GM23248 (cell line): ENCODE results near the gene AGR2. TPM values are rescaled to one million over a fixed set of nuclear protein-coding genes. Genes with fewer than 3 reads are reported as not detected.

ENCODE experiments used
- DNase-seq: peaks from one replicate; pipeline ENCODE4 v3.0.0-alpha.2; 2015
- H2AFZ ChIP-seq: fragments of 200-600 bp; sonication (generic); 2 replicates; pipeline ENCODE4 v1.6.1; 2016; ENCODE audit warnings: antibody characterized with exemption
- H3F3A ChIP-seq: fragments of 200-600 bp; sonication (generic); 2 replicates; pipeline ENCODE4 v1.6.1; 2016; ENCODE audit warnings: mild to moderate bottlenecking, antibody characterized with exemption, mixed run types; ENCODE audit not compliant: insufficient read depth
- H3K27ac ChIP-seq: fragments of 200-600 bp; sonication (generic); 2 replicates; pipeline ENCODE4 v1.5.1; 2016; ENCODE audit warnings: mild to moderate bottlenecking
- H3K27me3 ChIP-seq: fragments of 200-600 bp; sonication (generic); replicated peaks from 2 replicates; pipeline ENCODE4 v1.6.1; 2016; ENCODE audit warnings: mild to moderate bottlenecking; ENCODE audit not compliant: insufficient read depth
- H3K36me3 ChIP-seq: fragments of 200-600 bp; sonication (generic); 2 replicates; pipeline ENCODE4 v1.6.1; 2016; ENCODE audit warnings: low read depth, mild to moderate bottlenecking
- H3K4me1 ChIP-seq: fragments of 200-600 bp; sonication (generic); 2 replicates; pipeline ENCODE4 v1.6.1; 2016; ENCODE audit warnings: mild to moderate bottlenecking; ENCODE audit not compliant: insufficient read depth
- H3K4me2 ChIP-seq: fragments of 200-600 bp; sonication (generic); one replicate; pipeline ENCODE4 v1.6.1; 2016; ENCODE audit warnings: mild to moderate bottlenecking; ENCODE audit not compliant: unreplicated experiment
- H3K4me3 ChIP-seq: fragments of 200-600 bp; sonication (generic); 2 replicates; pipeline ENCODE4 v1.5.1; 2016; ENCODE audit warnings: mild to moderate bottlenecking
- H3K79me2 ChIP-seq: fragments of 200-600 bp; sonication (generic); 2 replicates; pipeline ENCODE4 v1.6.1; 2016; ENCODE audit warnings: mild to moderate bottlenecking; ENCODE audit not compliant: insufficient read depth
- H3K9ac ChIP-seq: fragments of 200-600 bp; sonication (generic); 2 replicates; pipeline ENCODE4 v1.6.1; 2016; ENCODE audit warnings: mild to moderate bottlenecking
- H3K9me2 ChIP-seq: fragments of 200-600 bp; sonication (generic); 2 replicates; pipeline ENCODE4 v1.6.1; 2016; ENCODE audit warnings: mixed run types, mild to moderate bottlenecking, moderate library complexity; ENCODE audit not compliant: insufficient read depth
- H3K9me3 ChIP-seq: fragments of 200-600 bp; sonication (generic); one replicate; pipeline ENCODE4 v1.6.1; 2017; ENCODE audit warnings: low read depth
- H4K20me1 ChIP-seq: fragments of 200-600 bp; sonication (generic); 2 replicates; pipeline ENCODE4 v1.6.0; 2016; ENCODE audit not compliant: insufficient read depth
- EZH2 ChIP-seq: fragments of 200-600 bp; sonication (generic); IDR thresholded peaks from 2 replicates; pipeline ENCODE4 v1.6.1; 2018; ENCODE audit warnings: antibody characterized with exemption, mild to moderate bottlenecking; ENCODE audit not compliant: insufficient read depth, poor library complexity, severe bottlenecking
- EZH2phosphoT487 ChIP-seq: fragments of 200-600 bp; sonication (generic); IDR thresholded peaks from 2 replicates; pipeline ENCODE4 v1.6.1; 2018; ENCODE audit warnings: antibody characterized with exemption, moderate library complexity, mild to moderate bottlenecking, low read depth; ENCODE audit not compliant: insufficient read depth
- WGBS, 2 experiments: methylation state at CpG; one replicate each; pipeline ENCODE4 v1.1.6; 2015 to 2017; ENCODE audit warnings: low lambda C conversion rate in 2 of 2, low coverage in 1 of 2; ENCODE audit errors: missing lambda C conversion rate in 2 of 2; 5-methylcytosine and 5-hydroxymethylcytosine counted together
- in situ Hi-C: fragments of 300-500 bp; cut with MboI; formaldehyde crosslinking; loops from 2 replicates; pipeline ENCODE4 v1.15.0; 2020
- polyA plus RNA-seq: library from polyadenylated mRNA; unstranded; fragments of >200 nt; fragmentation: Nextera tagmentation; extraction: Ambion mirVana; gene quantifications from 2 replicates; pipeline ENCODE4 v1.2.1, GENCODE V29; 2016
- total RNA-seq: library from RNA; depleted of rRNA; stranded (reverse); fragments of >200 nt; shearing (Covaris generic); gene quantifications from 2 replicates; pipeline ENCODE4 v1.2.3, GENCODE V29; 2014

Gene AGR2
- total and polyA plus RNA-seq, 2 experiments from 2014 or later: not detected

DNA sequence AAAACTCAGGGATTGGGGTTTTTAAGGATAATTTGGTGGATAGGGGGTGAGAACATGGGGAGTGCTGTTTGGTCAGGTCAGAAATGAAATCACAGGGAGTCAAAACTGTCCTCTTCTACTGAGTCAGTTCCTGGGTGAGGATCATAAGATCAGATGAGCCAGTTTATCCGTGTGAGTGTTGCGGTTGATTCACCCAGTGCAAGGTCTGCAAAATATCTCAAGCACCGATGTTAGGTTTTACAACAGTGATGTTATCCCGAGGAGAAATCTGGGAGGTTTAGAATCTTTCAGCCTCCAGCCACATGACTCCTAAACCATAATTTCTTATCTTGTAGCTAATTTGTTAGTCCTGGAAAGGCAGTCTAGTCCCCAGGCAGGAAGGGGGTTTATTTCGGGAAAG, 31.7 kb upstream of the AGR2 start:
- Histone ChIP-seq H3K27ac (no peak overlapping the region), H3K9me2 (no peaks in the 10 kb centered on the region), H3K36me3 (no peaks in the 10 kb centered on the region), H3K4me2 (no peak overlapping the region), H3K4me1 (peaks cover 25% of the 10 kb centered on the region), H3K4me3 (no peak overlapping the region), H3K27me3 (no peaks in the 10 kb centered on the region), H3K9me3 (no peaks in the 10 kb centered on the region), H3K9ac (no peak overlapping the region), H3F3A (peaks cover 18% of the 10 kb centered on the region), H4K20me1 (no peaks in the 10 kb centered on the region), H3K79me2 (no peaks in the 10 kb centered on the region), H2AFZ (no peak overlapping the region)
- no peak for DNase-seq
- no peak for TF ChIP-seq EZH2
- no peak for TF ChIP-seq EZH2phosphoT487
- 79 to 80% methylated on average over 5 of the region's 5 CpGs for WGBS, 2 experiments
- in situ Hi-C loops: no loop called here

DNA sequence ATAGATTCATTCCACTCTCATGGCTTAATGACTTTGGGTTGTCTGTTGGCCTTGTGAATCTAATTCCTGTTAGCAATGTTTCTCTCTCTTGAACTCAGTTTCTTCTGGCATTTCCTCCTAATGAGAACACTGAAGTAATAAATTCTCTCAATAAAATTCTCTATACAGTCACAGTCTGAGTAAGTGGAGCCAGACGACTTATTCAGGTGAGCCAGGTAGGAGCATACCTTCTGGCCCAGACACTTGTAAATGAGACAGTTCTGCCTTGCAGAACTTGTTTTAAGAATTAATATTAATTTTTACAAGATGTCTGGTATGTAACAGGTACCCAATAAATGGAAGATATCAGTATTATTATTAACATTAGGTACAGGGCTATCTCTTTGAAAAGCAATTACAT, 28.6 kb upstream of the AGR2 start:
- no peak overlapping the region for H3K4me2 ChIP-seq
- no peak overlapping the region for H2AFZ ChIP-seq
- no peaks in the 10 kb centered on the region for H3K27me3 ChIP-seq
- H3K9ac ChIP-seq: no peak overlapping the region
- DNase-seq: no peak
- H3K9me3 ChIP-seq: no peaks in the 10 kb centered on the region
- peaks cover 5% of the 10 kb centered on the region; the same call in 1 of the 2 replicates for H3K4me1 ChIP-seq
- H3K4me3 ChIP-seq: no peak overlapping the region
- no peaks in the 10 kb centered on the region for H3K79me2 ChIP-seq
- no peaks in the 10 kb centered on the region for H3K9me2 ChIP-seq
- no peaks in the 10 kb centered on the region for H3F3A ChIP-seq
- in situ Hi-C loops: no loop called here
- H4K20me1 ChIP-seq: no peaks in the 10 kb centered on the region
- H3K36me3 ChIP-seq: no peaks in the 10 kb centered on the region
- no peak overlapping the region for H3K27ac ChIP-seq
- whole genome bisulfite sequencing, 2 experiments: 83 to 87% methylated on average over 1 of the region's 1 CpG
- no peak for TF ChIP-seq EZH2phosphoT487
- no peak for TF ChIP-seq EZH2

DNA sequence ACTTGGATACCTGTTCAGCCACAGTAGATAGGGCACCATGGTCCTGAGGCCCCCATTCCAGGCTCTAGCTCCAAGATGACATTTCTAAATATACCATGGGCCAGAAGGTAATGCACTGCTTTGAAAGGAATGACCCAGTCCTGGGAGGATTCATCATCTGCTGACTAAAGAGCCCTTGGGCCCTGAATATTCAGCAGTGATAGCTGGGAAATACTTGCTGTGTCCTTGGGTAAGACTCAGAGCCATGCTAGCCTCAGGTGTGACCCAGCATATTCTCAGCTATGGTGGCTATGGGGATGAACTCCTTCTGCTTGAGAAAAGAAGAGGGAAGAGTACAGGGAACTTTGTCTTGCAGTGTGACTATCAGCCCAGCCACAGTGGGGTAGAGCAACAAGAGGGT, 21.3 kb upstream of the AGR2 start:
- no peak overlapping the region for H3K9ac ChIP-seq
- no peak overlapping the region for H3K27ac ChIP-seq
- no peak overlapping the region for H3K4me3 ChIP-seq
- no peaks in the 10 kb centered on the region for H3K4me1 ChIP-seq
- in situ Hi-C loops: no loop called here
- no peaks in the 10 kb centered on the region for H3K36me3 ChIP-seq
- no peaks in the 10 kb centered on the region for H3K9me2 ChIP-seq
- TF ChIP-seq EZH2: no peak
- no peak for TF ChIP-seq EZH2phosphoT487
- no peaks in the 10 kb centered on the region for H3K79me2 ChIP-seq
- no peaks in the 10 kb centered on the region for H3K9me3 ChIP-seq
- no peaks in the 10 kb centered on the region for H3F3A ChIP-seq
- no peak overlapping the region for H3K4me2 ChIP-seq
- DNase-seq: peak; percentile 11
- H4K20me1 ChIP-seq: no peaks in the 10 kb centered on the region
- H3K27me3 ChIP-seq: no peaks in the 10 kb centered on the region
- H2AFZ ChIP-seq: no peak overlapping the region

DNA sequence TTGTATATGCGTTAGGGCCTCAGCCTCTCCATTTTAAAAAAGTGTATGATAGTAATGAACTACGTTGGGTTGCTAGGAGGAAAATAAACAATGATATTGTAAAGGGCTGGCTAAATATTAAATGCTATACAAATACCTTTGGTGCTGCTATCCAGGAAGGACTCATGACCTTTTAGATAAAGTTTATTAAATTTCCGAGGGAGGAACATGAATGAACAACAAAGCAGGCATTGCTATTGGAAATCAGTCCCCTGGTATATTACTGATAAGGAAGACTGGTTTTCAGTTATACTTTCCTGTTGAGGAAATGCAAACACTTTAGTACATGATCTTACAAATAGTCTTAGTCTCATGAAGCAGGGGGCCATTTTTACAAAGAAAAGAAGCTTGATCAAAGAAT, 17.2 kb upstream of the AGR2 start:
- Histone ChIP-seq H3K4me1 (no peaks in the 10 kb centered on the region), H3K36me3 (no peaks in the 10 kb centered on the region), H3K27me3 (no peaks in the 10 kb centered on the region), H2AFZ (no peak overlapping the region), H3K27ac (no peak overlapping the region), H3K4me3 (no peak overlapping the region), H4K20me1 (no peaks in the 10 kb centered on the region), H3F3A (no peaks in the 10 kb centered on the region), H3K79me2 (no peaks in the 10 kb centered on the region), H3K9me3 (no peaks in the 10 kb centered on the region), H3K4me2 (no peak overlapping the region), H3K9me2 (no peaks in the 10 kb centered on the region), H3K9ac (no peak overlapping the region)
- TF ChIP-seq EZH2 (no peak), EZH2phosphoT487 (no peak)
- WGBS, 2 experiments: 66 to 74% methylated on average over 3 of the region's 3 CpGs
- no peak for DNase-seq
- in situ Hi-C loops: no loop called here

DNA sequence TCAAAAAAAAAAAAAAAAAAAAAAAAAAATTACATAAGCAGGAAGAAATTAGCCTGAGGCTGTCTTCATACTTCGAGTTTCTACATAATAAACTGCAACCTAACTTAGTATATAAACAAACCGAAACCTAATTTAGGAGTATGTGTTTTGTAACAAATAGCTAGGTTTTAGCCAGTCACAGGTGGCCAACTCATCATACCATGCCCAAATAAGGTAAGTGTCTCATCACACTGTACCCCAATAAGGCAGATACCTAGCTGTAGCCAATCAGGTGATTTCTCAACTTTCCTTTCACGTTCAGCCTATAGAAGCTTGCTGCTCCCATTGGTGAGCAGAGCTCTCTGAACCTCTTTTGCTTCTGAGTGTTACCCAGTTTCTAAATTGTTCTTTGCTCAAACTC, 13.9 kb upstream of the AGR2 start:
- TF ChIP-seq EZH2 (no peak), EZH2phosphoT487 (no peak)
- no peak overlapping the region for H3K27ac ChIP-seq
- in situ Hi-C loops: no loop called here
- DNase-seq: no peak
- H3K79me2 ChIP-seq: no peaks in the 10 kb centered on the region
- no peak overlapping the region for H3K4me2 ChIP-seq
- H3K36me3 ChIP-seq: no peaks in the 10 kb centered on the region
- H2AFZ ChIP-seq: no peak overlapping the region
- no peaks in the 10 kb centered on the region for H4K20me1 ChIP-seq
- no peaks in the 10 kb centered on the region for H3K9me2 ChIP-seq
- H3K4me1 ChIP-seq: no peaks in the 10 kb centered on the region
- WGBS, 2 experiments: 92 to 96% methylated on average over 3 of the region's 3 CpGs
- no peaks in the 10 kb centered on the region for H3F3A ChIP-seq
- no peak overlapping the region for H3K4me3 ChIP-seq
- no peaks in the 10 kb centered on the region for H3K27me3 ChIP-seq
- no peaks in the 10 kb centered on the region for H3K9me3 ChIP-seq
- H3K9ac ChIP-seq: no peak overlapping the region
